GM12872 (cell line): ENCODE data around the gene ZNF100.

Source experiments
- CTCF ChIP-seq: IDR thresholded peaks from 3 replicates; pipeline ENCODE4 v1.5.1; 2011; ENCODE audit warnings: low read depth, mild to moderate bottlenecking, low read length, moderate library complexity; ENCODE audit not compliant: insufficient read depth

The ZNF100 gene

GRCh38 chr19:21750586-21751128, 16.7 kb downstream of the ZNF100 start:
- no peak for TF ChIP-seq CTCF

GRCh38 chr19:21749090-21749489, 18.3 kb downstream of the ZNF100 start:
- no peak for TF ChIP-seq CTCF

GRCh38 chr19:21748088-21748487, 19.3 kb downstream of the ZNF100 start:
- no peak for TF ChIP-seq CTCF

GRCh38 chr19:21740559-21740958, 26.8 kb downstream of the ZNF100 start:
- TF ChIP-seq CTCF, result no peak

- no peak for TF ChIP-seq CTCF
Observed at GRCh38 chr19:21713761-21714160, 53.6 kb downstream of the ZNF100 start.

GRCh38 chr19:21709464-21709863, 57.9 kb downstream of the ZNF100 start:
- TF ChIP-seq CTCF, result no peak

- no peak for TF ChIP-seq CTCF
Observed at GRCh38 chr19:21707065-21707464, 60.3 kb downstream of the ZNF100 start.

- no peak for TF ChIP-seq CTCF
Observed at GRCh38 chr19:21705393-21705792, 62.0 kb downstream of the ZNF100 start.
